GM12878 (cell line): Measurements from ENCODE around the gene CAVIN2. TPM values are rescaled to one million over a fixed set of nuclear protein-coding genes. Genes with fewer than 3 reads are reported as not detected.

Experiments used
- ATAC-seq: fragments of 200-7000 bp; cut with Tn5 transposase; 3 replicates; pipeline ENCODE4 v1.9.1; 2020; ENCODE audit warnings: mild to moderate bottlenecking, moderate library complexity
- BruUV-seq: library from RNA; stranded (reverse); fragments of 400-500 nt; replicated peaks from 2 replicates; lab custom pipeline; 2021; lab: Mats Ljungman, UMichigan
- CTCF ChIA-PET: fragments of 300-600 bp; sonication (Branson Sonifier 250); formaldehyde crosslinking; extraction: SDS; loops from one replicate; lab custom pipeline; 2021; ENCODE audit warnings: inconsistent platforms; lab: Yijun Ruan, JAX
- POLR2A ChIA-PET: fragments of 350-600 bp; formaldehyde crosslinking; extraction: SDS; loops from one replicate; lab custom pipeline; 2021; ENCODE audit warnings: inconsistent platforms; lab: Charles Lee
- RAD21 ChIA-PET: fragments of 300-600 bp; sonication (Branson Sonifier 250); formaldehyde crosslinking; loops from one replicate; lab custom pipeline; 2023; ENCODE audit warnings: antibody characterized with exemption; ENCODE audit not compliant: unreplicated experiment; lab: Charles Lee
- SMC1A ChIA-PET: fragments of 300-600 bp; sonication (Branson Sonifier 250); formaldehyde crosslinking; loops from one replicate; lab custom pipeline; 2023; ENCODE audit not compliant: unreplicated experiment, uncharacterized antibody; lab: Charles Lee
- DNase-seq: peaks from one replicate; pipeline ENCODE4 v3.0.0-alpha.2; 2011; ENCODE audit warnings: low read depth, low spot score
- FAIRE-seq: peaks from 3 replicates; lab custom pipeline; 2011; peaks lifted over from hg19 to GRCh38; lab: Jason Lieb, UNC
- H2AFZ ChIP-seq: 2 replicates; pipeline ENCODE4 v1.6.0; 2011; ENCODE audit warnings: low read depth, low read length, control low read depth; ENCODE audit not compliant: control insufficient read depth
- H3K27ac ChIP-seq: 2 replicates; pipeline ENCODE4 v1.5.1; 2011; ENCODE audit warnings: control low read depth; ENCODE audit not compliant: control insufficient read depth, insufficient read depth
- H3K27me3 ChIP-seq, 2 experiments: replicated peaks in 1 of 2; 2 replicates each; pipeline versions ENCODE4 v1.6.0 to v1.6.1; 2011; ENCODE audit warnings: low read length in 1 of 2; ENCODE audit not compliant: control insufficient read depth in 2 of 2, insufficient read depth in 2 of 2
- H3K36me3 ChIP-seq, 2 experiments: 2 replicates each; pipeline ENCODE4 v1.5.1; 2011; ENCODE audit warnings: low read length in 1 of 2; ENCODE audit not compliant: control insufficient read depth in 2 of 2, insufficient read depth in 2 of 2
- H3K4me1 ChIP-seq: 2 replicates; pipeline ENCODE4 v1.6.1; 2011; ENCODE audit warnings: mild to moderate bottlenecking, low read length, moderate library complexity, mixed read lengths; ENCODE audit not compliant: control insufficient read depth, insufficient read depth
- H3K4me2 ChIP-seq: 2 replicates; pipeline ENCODE4 v1.6.0; 2011; ENCODE audit warnings: control low read depth; ENCODE audit not compliant: control insufficient read depth, insufficient read depth
- H3K4me3 ChIP-seq: fragments of 200-600 bp; sonication (generic); 2 replicates; pipeline ENCODE4 v1.5.1; 2016
- H3K79me2 ChIP-seq: 2 replicates; pipeline ENCODE4 v1.6.0; 2011; ENCODE audit warnings: low read length; ENCODE audit not compliant: control insufficient read depth, insufficient read depth
- H3K9ac ChIP-seq: 2 replicates; pipeline ENCODE4 v1.8.0; 2011; ENCODE audit warnings: low read length, control low read depth, mixed read lengths; ENCODE audit not compliant: control insufficient read depth, insufficient read depth
- H3K9me3 ChIP-seq: replicated peaks from 3 replicates; pipeline ENCODE4 v1.5.1; 2011; ENCODE audit warnings: mild to moderate bottlenecking, low read length; ENCODE audit not compliant: control insufficient read depth, insufficient read depth
- H4K20me1 ChIP-seq: 2 replicates; pipeline ENCODE4 v1.6.0; 2011; ENCODE audit not compliant: control insufficient read depth, insufficient read depth
- BCL11A ChIP-seq: IDR thresholded peaks from 2 replicates; pipeline ENCODE4 v1.6.1; 2011; ENCODE audit warnings: low read depth, low read length
- EGR1 ChIP-seq, 2 experiments: IDR thresholded peaks; 1 replicate in 1 of 2; 2 replicates in 1 of 2; pipeline ENCODE4 v1.6.1; 2011 to 2012; ENCODE audit warnings: low read depth in 2 of 2, low read length in 2 of 2, borderline replicate concordance in 1 of 2, mild to moderate bottlenecking in 1 of 2, moderate library complexity in 1 of 2
- ESRRA ChIP-seq: IDR thresholded peaks from 2 replicates; pipeline ENCODE4 v1.6.1; 2012; ENCODE audit warnings: mild to moderate bottlenecking, low read length, improper control_type of control experiment
- IKZF2 ChIP-seq, 2 experiments: fragments of 450-650 bp; IDR thresholded peaks; 2 replicates each; pipeline ENCODE4 v1.6.1; 2017; ENCODE audit warnings: mild to moderate bottlenecking in 2 of 2, moderate library complexity in 2 of 2
- JUND ChIP-seq: IDR thresholded peaks from 2 replicates; pipeline ENCODE4 v1.6.1; 2012; ENCODE audit warnings: low read depth, mild to moderate bottlenecking, low read length, improper control_type of control experiment, moderate library complexity
- NFYB ChIP-seq: IDR thresholded peaks from 2 replicates; pipeline ENCODE4 v1.6.1; 2011; ENCODE audit warnings: low read depth, mild to moderate bottlenecking, low read length, improper control_type of control experiment, moderate library complexity; ENCODE audit not compliant: insufficient read depth
- RAD51 ChIP-seq: fragments of 450-650 bp; IDR thresholded peaks from 2 replicates; pipeline ENCODE4 v1.6.1; 2016; ENCODE audit warnings: moderate library complexity, mild to moderate bottlenecking, inconsistent platforms
- TCF3 ChIP-seq: IDR thresholded peaks from 2 replicates; pipeline ENCODE4 v1.6.1; 2012; ENCODE audit warnings: low read depth, mild to moderate bottlenecking, low read length, borderline replicate concordance; ENCODE audit not compliant: insufficient read depth
- ZBED1 ChIP-seq: IDR thresholded peaks from 2 replicates; pipeline ENCODE4 v1.6.1; 2016; ENCODE audit warnings: borderline replicate concordance
- ZNF217 ChIP-seq: fragments of 450-650 bp; IDR thresholded peaks from 2 replicates; pipeline ENCODE4 v1.6.1; 2017; ENCODE audit warnings: antibody characterized with exemption, mild to moderate bottlenecking
- WGBS: methylation state at CpG from one replicate; pipeline ENCODE4 v1.1.6; 2016; ENCODE audit warnings: low lambda C conversion rate; ENCODE audit not compliant: insufficient replicate concordance, insufficient coverage; ENCODE audit errors: missing lambda C conversion rate; 5-methylcytosine and 5-hydroxymethylcytosine counted together
- in situ Hi-C: fragments of 300-500 bp; cut with MboI; formaldehyde crosslinking; loops from 9 replicates; pipeline ENCODE4 v1.14.3; 2018; ENCODE audit warnings: mixed read lengths
- intact Hi-C: fragments of 100-400 bp; cut with micrococcal nuclease; formaldehyde crosslinking; loops from one replicate; pipeline ENCODE4 v1.14.2; 2022; ENCODE audit not compliant: unreplicated experiment
- polyA plus RNA-seq, 11 experiments: library from polyadenylated mRNA; depleted of rRNA in 4 of 11; unstranded in 6 of 11; stranded (reverse) in 5 of 11; fragments of >200 nt; fragmentation: Nextera tagmentation in 4 of 11; fragmentation: Illumina TruSeq in 1 of 11; extraction: Ambion mirVana in 4 of 11; extraction: Trizol in 1 of 11; gene quantifications; 1 replicate in 1 of 11; 2 replicates in 10 of 11; pipeline versions ENCODE4 v1.2.1 to v1.2.3, GENCODE V29; 2011 to 2016; ENCODE audit warnings: inconsistent platforms in 2 of 11, missing spikeins in 2 of 11, low read depth in 1 of 11
- total RNA-seq, 4 experiments: library from RNA; depleted of rRNA in 3 of 4; stranded (reverse); fragments of >200 nt in 3 of 4; fragmentation: Illumina TruSeq in 1 of 4; extraction: Trizol in 1 of 4; gene quantifications; 2 replicates each; pipeline versions ENCODE4 v1.2.1 to v1.2.3, GENCODE V29; 2013 to 2021
- TF ChIP-seq, protein P1 (sequence below): IDR thresholded peaks from 2 replicates; pipeline ENCODE4 v1.6.1; 2012; ENCODE audit warnings: low read depth, low read length, improper control_type of control experiment
- TF ChIP-seq, protein P2 (sequence below): fragments of 450-650 bp; IDR thresholded peaks from 2 replicates; pipeline ENCODE4 v1.6.1; 2018; ENCODE audit warnings: borderline replicate concordance, mild to moderate bottlenecking; ENCODE audit not compliant: partially characterized antibody
- TF ChIP-seq, protein P3 (sequence below): IDR thresholded peaks from 2 replicates; pipeline ENCODE4 v1.6.1; 2012; ENCODE audit warnings: mild to moderate bottlenecking, low read depth, low read length

Gene CAVIN2
- total and polyA plus RNA-seq, 10 of the 15 experiments (the other 5 are each of a cell fraction or from before 2014, with no cell fraction given): not detected

DNA sequence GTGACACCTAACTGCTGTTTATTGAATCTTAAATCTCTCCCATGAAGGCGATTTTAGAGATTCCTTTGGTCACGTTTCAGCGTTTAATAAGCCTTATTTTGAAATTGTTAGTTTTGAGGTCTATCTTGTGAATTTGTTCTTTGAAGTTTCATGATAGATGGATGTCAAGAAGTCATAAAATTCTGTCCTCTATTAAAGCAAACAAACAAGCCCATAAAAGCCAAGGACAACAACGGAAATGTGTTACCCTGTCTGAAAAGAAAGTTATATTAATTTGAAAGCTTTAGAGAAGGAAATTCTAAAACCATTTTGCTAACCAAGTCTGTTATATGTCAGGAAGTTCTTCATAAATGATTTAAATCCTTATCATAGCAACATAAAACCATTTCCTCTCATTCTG is 7.0 kb upstream of the CAVIN2 start:
- H3K36me3 ChIP-seq: no peaks in the 10 kb centered on the region
- peaks cover 0 to 5% of the 10 kb centered on the region in 2 experiments; a peak in 1 of 4 replicates for H3K27me3 ChIP-seq
- FAIRE-seq: no peak
- no peaks in the 10 kb centered on the region for H3K79me2 ChIP-seq
- DNase-seq: no peak
- H3K9me3 ChIP-seq: no peaks in the 10 kb centered on the region
- intact Hi-C loops (no loop called here), in situ Hi-C loops (no loop called here)
- RAD21 ChIA-PET: no interaction called here
- no peak overlapping the region for H3K4me3 ChIP-seq
- no peaks in the 10 kb centered on the region for H4K20me1 ChIP-seq
- CTCF ChIA-PET: interaction anchor here (1.5 kb wide), 1 partner anchor 309 kb away, joined by 5 read pairs; no protein-coding TSS in a partner anchor
- no peak overlapping the region for H3K4me2 ChIP-seq
- BruUV-seq: no TSS peak
- no peak for TF ChIP-seq BCL11A
- TF ChIP-seq ZBED1: no peak
- TF ChIP-seq, protein P1, sequence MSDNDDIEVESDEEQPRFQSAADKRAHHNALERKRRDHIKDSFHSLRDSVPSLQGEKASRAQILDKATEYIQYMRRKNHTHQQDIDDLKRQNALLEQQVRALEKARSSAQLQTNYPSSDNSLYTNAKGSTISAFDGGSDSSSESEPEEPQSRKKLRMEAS: no peak
- TF ChIP-seq RAD51: no peak
- TF ChIP-seq TCF3: no peak
- no peak for TF ChIP-seq JUND
- no peak for TF ChIP-seq ESRRA
- no peak for TF ChIP-seq IKZF2 (IDR thresholded peaks at IDR 0.05)
- no peak for ATAC-seq
- no peak overlapping the region for H2AFZ ChIP-seq
- no peaks in the 10 kb centered on the region for H3K4me1 ChIP-seq
- SMC1A ChIA-PET: no interaction called here
- WGBS: 0% methylated on average over 4 of the region's 4 CpGs
- POLR2A ChIA-PET: no interaction called here
- H3K9ac ChIP-seq: no peak overlapping the region
- H3K27ac ChIP-seq: no peak overlapping the region

DNA sequence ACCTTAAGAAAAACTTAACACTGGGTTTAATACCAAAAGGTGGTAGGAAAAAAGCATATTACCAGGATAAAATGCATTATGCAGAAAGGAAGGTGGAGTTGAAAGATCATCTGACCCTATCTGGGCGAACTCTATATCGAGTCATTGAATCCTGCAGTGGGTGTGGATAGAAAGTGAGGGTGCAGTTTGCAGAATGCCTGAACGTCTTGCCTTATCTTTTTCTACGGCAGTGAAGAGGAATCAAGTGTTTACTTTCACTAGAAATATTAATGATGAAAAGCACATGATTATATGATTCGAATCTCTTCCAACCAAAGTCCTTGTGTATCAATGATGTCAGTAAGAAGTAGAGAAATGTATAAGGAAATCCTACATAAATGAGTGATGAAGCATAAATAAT is 4.3 kb upstream of the CAVIN2 start:
- H2AFZ ChIP-seq: no peak overlapping the region
- no peak overlapping the region for H3K27ac ChIP-seq
- DNase-seq (no peak), FAIRE-seq (no peak), ATAC-seq (no peak)
- no peaks in the 10 kb centered on the region for H3K79me2 ChIP-seq
- SMC1A ChIA-PET: no interaction called here
- CTCF ChIA-PET: interaction anchor here (3.0 kb wide), 1 partner anchor 311 kb away, joined by 11 read pairs; no protein-coding TSS in a partner anchor
- H3K36me3 ChIP-seq: no peaks in the 10 kb centered on the region
- BruUV-seq: no TSS peak
- no peaks in the 10 kb centered on the region for H4K20me1 ChIP-seq
- H3K4me3 ChIP-seq: no peak overlapping the region
- no peaks in the 10 kb centered on the region for H3K4me1 ChIP-seq
- no peaks in the 10 kb centered on the region for H3K9me3 ChIP-seq
- WGBS: 11% methylated on average over 5 of the region's 5 CpGs
- no peak overlapping the region for H3K4me2 ChIP-seq
- peaks cover 5 to 14% of the 10 kb centered on the region in 2 experiments for H3K27me3 ChIP-seq
- H3K9ac ChIP-seq: no peak overlapping the region
- RAD21 ChIA-PET: no interaction called here
- intact Hi-C loops (no loop called here), in situ Hi-C loops (no loop called here)
- POLR2A ChIA-PET: no interaction called here
- TF ChIP-seq, protein P2, sequence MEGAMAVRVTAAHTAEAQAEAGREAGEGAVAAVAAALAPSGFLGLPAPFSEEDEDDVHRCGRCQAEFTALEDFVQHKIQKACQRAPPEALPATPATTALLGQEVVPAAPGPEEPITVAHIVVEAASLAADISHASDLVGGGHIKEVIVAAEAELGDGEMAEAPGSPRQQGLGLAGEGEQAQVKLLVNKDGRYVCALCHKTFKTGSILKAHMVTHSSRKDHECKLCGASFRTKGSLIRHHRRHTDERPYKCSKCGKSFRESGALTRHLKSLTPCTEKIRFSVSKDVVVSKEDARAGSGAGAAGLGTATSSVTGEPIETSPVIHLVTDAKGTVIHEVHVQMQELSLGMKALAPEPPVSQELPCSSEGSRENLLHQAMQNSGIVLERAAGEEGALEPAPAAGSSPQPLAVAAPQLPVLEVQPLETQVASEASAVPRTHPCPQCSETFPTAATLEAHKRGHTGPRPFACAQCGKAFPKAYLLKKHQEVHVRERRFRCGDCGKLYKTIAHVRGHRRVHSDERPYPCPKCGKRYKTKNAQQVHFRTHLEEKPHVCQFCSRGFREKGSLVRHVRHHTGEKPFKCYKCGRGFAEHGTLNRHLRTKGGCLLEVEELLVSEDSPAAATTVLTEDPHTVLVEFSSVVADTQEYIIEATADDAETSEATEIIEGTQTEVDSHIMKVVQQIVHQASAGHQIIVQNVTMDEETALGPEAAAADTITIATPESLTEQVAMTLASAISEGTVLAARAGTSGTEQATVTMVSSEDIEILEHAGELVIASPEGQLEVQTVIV: no peak
- no peak for TF ChIP-seq NFYB
- no peak for TF ChIP-seq EGR1 (IDR thresholded peaks at IDR 0.05; ENCODE audit: borderline replicate concordance in 1 of 2, low read depth in 2 of 2, low read length in 2 of 2)
- TF ChIP-seq ZNF217: no peak
- TF ChIP-seq, protein P3, sequence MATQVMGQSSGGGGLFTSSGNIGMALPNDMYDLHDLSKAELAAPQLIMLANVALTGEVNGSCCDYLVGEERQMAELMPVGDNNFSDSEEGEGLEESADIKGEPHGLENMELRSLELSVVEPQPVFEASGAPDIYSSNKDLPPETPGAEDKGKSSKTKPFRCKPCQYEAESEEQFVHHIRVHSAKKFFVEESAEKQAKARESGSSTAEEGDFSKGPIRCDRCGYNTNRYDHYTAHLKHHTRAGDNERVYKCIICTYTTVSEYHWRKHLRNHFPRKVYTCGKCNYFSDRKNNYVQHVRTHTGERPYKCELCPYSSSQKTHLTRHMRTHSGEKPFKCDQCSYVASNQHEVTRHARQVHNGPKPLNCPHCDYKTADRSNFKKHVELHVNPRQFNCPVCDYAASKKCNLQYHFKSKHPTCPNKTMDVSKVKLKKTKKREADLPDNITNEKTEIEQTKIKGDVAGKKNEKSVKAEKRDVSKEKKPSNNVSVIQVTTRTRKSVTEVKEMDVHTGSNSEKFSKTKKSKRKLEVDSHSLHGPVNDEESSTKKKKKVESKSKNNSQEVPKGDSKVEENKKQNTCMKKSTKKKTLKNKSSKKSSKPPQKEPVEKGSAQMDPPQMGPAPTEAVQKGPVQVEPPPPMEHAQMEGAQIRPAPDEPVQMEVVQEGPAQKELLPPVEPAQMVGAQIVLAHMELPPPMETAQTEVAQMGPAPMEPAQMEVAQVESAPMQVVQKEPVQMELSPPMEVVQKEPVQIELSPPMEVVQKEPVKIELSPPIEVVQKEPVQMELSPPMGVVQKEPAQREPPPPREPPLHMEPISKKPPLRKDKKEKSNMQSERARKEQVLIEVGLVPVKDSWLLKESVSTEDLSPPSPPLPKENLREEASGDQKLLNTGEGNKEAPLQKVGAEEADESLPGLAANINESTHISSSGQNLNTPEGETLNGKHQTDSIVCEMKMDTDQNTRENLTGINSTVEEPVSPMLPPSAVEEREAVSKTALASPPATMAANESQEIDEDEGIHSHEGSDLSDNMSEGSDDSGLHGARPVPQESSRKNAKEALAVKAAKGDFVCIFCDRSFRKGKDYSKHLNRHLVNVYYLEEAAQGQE: no peak
